Measurements from ENCODE around the gene CACNB4. TPM values are rescaled to one million over a fixed set of nuclear protein-coding genes. Genes with fewer than 3 reads are reported as not detected.

Gene CACNB4
- total and polyA plus RNA-seq, 9 of the 15 experiments (the other 6 are each of a cell fraction or from before 2014, with no cell fraction given): 0.01 to 0.20 (median 0.04) TPM; not detected in 1

DNA sequence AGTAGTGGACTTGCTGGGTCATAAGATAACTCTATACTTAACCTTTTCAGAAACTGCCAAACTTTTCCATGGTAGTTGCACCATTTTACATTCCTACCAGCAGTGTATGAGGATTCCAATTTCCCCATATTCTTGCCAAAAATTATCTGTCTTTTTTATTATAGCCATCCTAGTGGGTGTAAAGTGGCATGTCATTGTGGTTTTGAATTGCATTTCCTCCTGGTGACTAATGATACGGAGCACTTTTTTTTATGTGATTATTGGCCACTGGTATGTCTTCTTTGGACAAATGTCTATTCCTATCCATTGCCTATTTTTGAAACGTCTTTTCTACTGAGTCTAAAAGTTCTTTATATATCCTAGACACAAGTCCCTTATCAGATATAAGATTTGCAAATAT lies 44.3 kb downstream of the CACNB4 start (continued):
- TF ChIP-seq HDAC1 (IDR thresholded peaks at IDR 0.05) (no peak), EHMT2 (IDR thresholded peaks at IDR 0.05) (no peak), ARID3B (CRISPR knock-in tag; IDR thresholded peaks at IDR 0.05; ENCODE audit: borderline replicate concordance) (no peak), CBFA2T3 (IDR thresholded peaks at IDR 0.05) (peak; percentile 32; the same call in 1 of the 2 replicates), ARNT (IDR thresholded peaks at IDR 0.05) (no peak), ZNF445 (CRISPR knock-in tag; IDR thresholded peaks at IDR 0.05; ENCODE audit: low read depth) (no peak), ZNF121 (CRISPR knock-in tag; conservative IDR thresholded peaks at IDR 0.05) (no peak), ZBTB8A (IDR thresholded peaks at IDR 0.05; ENCODE audit: partially characterized antibody) (no peak), MAFF (IDR thresholded peaks at IDR 0.05; ENCODE audit: low read length) (peak; percentile 39; the same call in 1 of the 2 replicates), NONO (IDR thresholded peaks at IDR 0.05; ENCODE audit: low read depth in 2 of 2, low read length in 1 of 2) (no peak), ARHGAP35 (IDR thresholded peaks at IDR 0.05; ENCODE audit: partially characterized antibody) (no peak), ZNF347 (CRISPR knock-in tag; IDR thresholded peaks at IDR 0.05; ENCODE audit: low read depth) (no peak), ATF6 (CRISPR knock-in tag; IDR thresholded peaks at IDR 0.05) (no peak), EP300 (IDR thresholded peaks at IDR 0.05; ENCODE audit: low read length) (no peak), KAT8 (IDR thresholded peaks at IDR 0.05; ENCODE audit: low read depth) (no peak), MAFG (tag; conservative IDR thresholded peaks at IDR 0.05) (peak; percentile 26; the same call in 1 of the 2 replicates), NFE2 (IDR thresholded peaks at IDR 0.05; ENCODE audit: low read depth) (peak; percentile 83), ZNF12 (CRISPR knock-in tag; IDR thresholded peaks at IDR 0.05) (no peak), CTBP1 (IDR thresholded peaks at IDR 0.05; ENCODE audit: borderline replicate concordance) (no peak), FOSL1 (tag; conservative IDR thresholded peaks at IDR 0.05) (peak; percentile 66), ZFP36 (IDR thresholded peaks at IDR 0.05; ENCODE audit: low read depth, low read length, partially characterized antibody) (no peak), ESRRB (CRISPR knock-in tag; IDR thresholded peaks at IDR 0.05; ENCODE audit: borderline replicate concordance) (no peak), ARID1B (IDR thresholded peaks at IDR 0.05) (peak; percentile 22; the same call in 1 of the 2 replicates), SAFB2 (IDR thresholded peaks at IDR 0.05; ENCODE audit: borderline replicate concordance, low read depth, low read length, severe bottlenecking) (no peak)
- TF ChIP-seq, protein P1, sequence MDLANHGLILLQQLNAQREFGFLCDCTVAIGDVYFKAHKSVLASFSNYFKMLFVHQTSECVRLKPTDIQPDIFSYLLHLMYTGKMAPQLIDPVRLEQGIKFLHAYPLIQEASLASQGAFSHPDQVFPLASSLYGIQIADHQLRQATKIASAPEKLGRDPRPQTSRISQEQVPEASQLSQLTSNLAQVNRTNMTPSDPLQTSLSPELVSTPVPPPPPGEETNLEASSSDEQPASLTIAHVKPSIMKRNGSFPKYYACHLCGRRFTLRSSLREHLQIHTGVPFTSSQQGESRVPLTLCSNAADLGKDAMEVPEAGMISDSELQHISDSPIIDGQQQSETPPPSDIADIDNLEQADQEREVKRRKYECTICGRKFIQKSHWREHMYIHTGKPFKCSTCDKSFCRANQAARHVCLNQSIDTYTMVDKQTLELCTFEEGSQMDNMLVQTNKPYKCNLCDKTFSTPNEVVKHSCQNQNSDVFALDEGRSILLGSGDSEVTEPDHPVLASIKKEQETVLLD (IDR thresholded peaks at IDR 0.05): no peak
- TF ChIP-seq, protein P2, sequence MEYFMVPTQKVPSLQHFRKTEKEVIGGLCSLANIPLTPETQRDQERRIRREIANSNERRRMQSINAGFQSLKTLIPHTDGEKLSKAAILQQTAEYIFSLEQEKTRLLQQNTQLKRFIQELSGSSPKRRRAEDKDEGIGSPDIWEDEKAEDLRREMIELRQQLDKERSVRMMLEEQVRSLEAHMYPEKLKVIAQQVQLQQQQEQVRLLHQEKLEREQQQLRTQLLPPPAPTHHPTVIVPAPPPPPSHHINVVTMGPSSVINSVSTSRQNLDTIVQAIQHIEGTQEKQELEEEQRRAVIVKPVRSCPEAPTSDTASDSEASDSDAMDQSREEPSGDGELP (CRISPR knock-in tag; IDR thresholded peaks at IDR 0.05; ENCODE audit: borderline replicate concordance): no peak

Data from K562 (cell line).